ENCODE results near the gene TBC1D8. TPM values are rescaled to one million over a fixed set of nuclear protein-coding genes. Genes with fewer than 3 reads are reported as not detected.

The TBC1D8 gene
- total RNA-seq, 3 donors from 2014 or later (not counting 1 experiment from before 2014, with no cell fraction given): 2.2 to 8.7 (median 5.1) TPM

GRCh38 chr2:101151859-101152271, 683 bp upstream of the TBC1D8 start:
- no peak for ATAC-seq
- Mint-ChIP-seq H3K9me3 (no peaks in the 10 kb centered on the region), H3K4me1 (peaks cover 22 to 33% of the 10 kb centered on the region in 2 donors), H3K36me3 (no peaks in the 10 kb centered on the region), H3K27ac (peak overlapping the region; percentile 51 to 71), H3K4me3 (peak overlapping the region; percentile 84), H3K27me3 (ENCODE audit: low read depth in 2 of 2) (peaks cover 22 to 30% of the 10 kb centered on the region in 2 donors)
- H3K36me3 ChIP-seq (ENCODE audit: control insufficient read depth, insufficient read depth, low read length): no peaks in the 10 kb centered on the region
- H3K9me3 ChIP-seq (ENCODE audit: control insufficient read depth, insufficient read depth, low read length): no peaks in the 10 kb centered on the region
- TF ChIP-seq CTCF (IDR thresholded peaks at IDR 0.05): no peak
- H3K4me3 ChIP-seq (ENCODE audit: low read length): peak overlapping the region; percentile 51
- intact Hi-C loops (cut with micrococcal nuclease): loop anchor here (1.0 to 5.0 kb wide), 2 partner anchors 115 to 140 kb away; no protein-coding TSS in a partner anchor
- H3K27ac ChIP-seq (ENCODE audit: low read length): no peak overlapping the region
- peak in 1 of 2 donors; percentile 19 for DNase-seq
- peaks cover 32% of the 10 kb centered on the region for H3K4me1 ChIP-seq (ENCODE audit: control insufficient read depth, insufficient read depth, low read length)
- H3K27me3 ChIP-seq (ENCODE audit: control insufficient read depth, insufficient read depth, low read length): peaks cover 23% of the 10 kb centered on the region
- WGBS (ENCODE audit: insufficient coverage): 3% methylated on average over 14 of the region's 14 CpGs

- no peaks in the 10 kb centered on the region for H3K36me3 Mint-ChIP-seq
- Histone ChIP-seq H3K4me3 (ENCODE audit: low read length) (peak overlapping the region; percentile 46), H3K4me1 (ENCODE audit: control insufficient read depth, insufficient read depth, low read length) (peaks cover 32% of the 10 kb centered on the region), H3K27me3 (ENCODE audit: control insufficient read depth, insufficient read depth, low read length) (peaks cover 28% of the 10 kb centered on the region), H3K36me3 (ENCODE audit: control insufficient read depth, insufficient read depth, low read length) (no peaks in the 10 kb centered on the region), H3K9me3 (ENCODE audit: control insufficient read depth, insufficient read depth, low read length) (no peaks in the 10 kb centered on the region), H3K27ac (ENCODE audit: low read length) (no peak overlapping the region)
- DNase-seq (peak in 1 of 2 donors; percentile 33), ATAC-seq (peak in 1 of 3 donors; percentile 4)
- H3K4me3 Mint-ChIP-seq: peak overlapping the region; percentile 82
- peaks cover 27 to 40% of the 10 kb centered on the region in 2 donors for H3K27me3 Mint-ChIP-seq (ENCODE audit: low read depth in 2 of 2)
- intact Hi-C loops (cut with micrococcal nuclease): loop anchor here (5.0 kb wide), 1 partner anchor 113 kb away; no protein-coding TSS in a partner anchor
- peaks cover 22 to 33% of the 10 kb centered on the region in 2 donors for H3K4me1 Mint-ChIP-seq
- H3K9me3 Mint-ChIP-seq: no peaks in the 10 kb centered on the region
- WGBS (ENCODE audit: insufficient coverage): 5% methylated on average over 76 of the region's 76 CpGs
- H3K27ac Mint-ChIP-seq: no peak overlapping the region
- TF ChIP-seq CTCF (IDR thresholded peaks at IDR 0.05): no peak
Observed at GRCh38 chr2:101150306-101151145, 656 bp downstream of the TBC1D8 start.

GRCh38 chr2:101149241-101150192, 1.7 kb downstream of the TBC1D8 start:
- Histone ChIP-seq H3K4me1 (ENCODE audit: control insufficient read depth, insufficient read depth, low read length) (peaks cover 32% of the 10 kb centered on the region), H3K4me3 (ENCODE audit: low read length) (no peak overlapping the region), H3K36me3 (ENCODE audit: control insufficient read depth, insufficient read depth, low read length) (no peaks in the 10 kb centered on the region), H3K9me3 (ENCODE audit: control insufficient read depth, insufficient read depth, low read length) (no peaks in the 10 kb centered on the region), H3K27me3 (ENCODE audit: control insufficient read depth, insufficient read depth, low read length) (peaks cover 28% of the 10 kb centered on the region), H3K27ac (ENCODE audit: low read length) (no peak overlapping the region)
- no peak for ATAC-seq
- no peak for TF ChIP-seq CTCF (IDR thresholded peaks at IDR 0.05)
- Mint-ChIP-seq H3K4me3 (peak overlapping the region; percentile 82), H3K4me1 (peaks cover 22 to 33% of the 10 kb centered on the region in 2 donors), H3K36me3 (no peaks in the 10 kb centered on the region), H3K27ac (no peak overlapping the region), H3K9me3 (no peaks in the 10 kb centered on the region), H3K27me3 (ENCODE audit: low read depth in 2 of 2) (peaks cover 34 to 48% of the 10 kb centered on the region in 2 donors)
- no peak for DNase-seq
- intact Hi-C loops (cut with micrococcal nuclease): loop anchor here (5.0 kb wide), 1 partner anchor 112 kb away; no protein-coding TSS in a partner anchor
- WGBS (ENCODE audit: insufficient coverage): 94% methylated on average over 21 of the region's 21 CpGs
